C4-2B (cell line): ENCODE measurements around the gene RPL6.

Source experiments
- CTCF ChIP-seq: fragments of 450-650 bp; conservative IDR thresholded peaks from 2 replicates; pipeline ENCODE4 v1.5.1; 2017; ENCODE audit warnings: mild to moderate bottlenecking
- ZFX ChIP-seq: fragments of 450-650 bp; IDR thresholded peaks from 2 replicates; pipeline ENCODE4 v1.6.1; 2017

GRCh38 chr12:112381406-112381882 is 28.0 kb downstream of the RPL6 start:
- no peak for TF ChIP-seq CTCF
- TF ChIP-seq ZFX, result peak; percentile 75
